Neuronal stem cell (in vitro differentiated cells): ENCODE data around the gene RNF40.
A peak's percentile ranks its signal among the peaks of the same experiment; 100 is the strongest.

Source experiments
- DNase-seq: peaks from one replicate; pipeline ENCODE4 v3.0.0-alpha.2; 2013; ENCODE audit warnings: low spot score
- H2AFZ ChIP-seq: one replicate; pipeline ENCODE4 v1.6.1; 2013; ENCODE audit warnings: mild to moderate bottlenecking, low read length, inconsistent platforms
- H2AK5ac ChIP-seq: 2 replicates; pipeline ENCODE4 v1.6.1; 2013; ENCODE audit warnings: low read depth, mild to moderate bottlenecking, inconsistent platforms, low read length, moderate library complexity, mixed read lengths
- H2BK120ac ChIP-seq: 2 replicates; pipeline ENCODE4 v1.6.1; 2013; ENCODE audit warnings: low read depth, mild to moderate bottlenecking, inconsistent platforms, low read length, moderate library complexity, mixed read lengths
- H2BK12ac ChIP-seq: one replicate; pipeline ENCODE4 v1.6.1; 2013; ENCODE audit warnings: low read length, inconsistent platforms
- H2BK15ac ChIP-seq: 2 replicates; pipeline ENCODE4 v1.6.1; 2013; ENCODE audit warnings: mild to moderate bottlenecking, low read length, inconsistent platforms, mixed read lengths
- H2BK5ac ChIP-seq: one replicate; pipeline ENCODE4 v1.6.1; 2013; ENCODE audit warnings: inconsistent platforms, mild to moderate bottlenecking, low read length, moderate library complexity
- H3K14ac ChIP-seq: one replicate; pipeline ENCODE4 v1.6.1; 2013; ENCODE audit warnings: low read length, inconsistent platforms
- H3K18ac ChIP-seq: 2 replicates; pipeline ENCODE4 v1.6.1; 2013; ENCODE audit warnings: low read length, inconsistent platforms
- H3K23ac ChIP-seq: 2 replicates; pipeline ENCODE4 v1.6.1; 2013; ENCODE audit warnings: low read depth, mild to moderate bottlenecking, mixed read lengths, low read length, inconsistent platforms; ENCODE audit not compliant: poor library complexity
- H3K27ac ChIP-seq: replicated peaks from 3 replicates; pipeline ENCODE4 v1.5.1; 2013; ENCODE audit warnings: low read length, inconsistent platforms
- H3K27me3 ChIP-seq, 3 experiments: 2 replicates each; pipeline ENCODE4 v1.6.1; 2013; ENCODE audit warnings: low read length in 3 of 3, mild to moderate bottlenecking in 2 of 3, inconsistent platforms in 1 of 3, low read depth in 1 of 3, mixed read lengths in 1 of 3, moderate library complexity in 1 of 3; ENCODE audit not compliant: control insufficient read depth in 3 of 3, insufficient read depth in 3 of 3
- H3K36me3 ChIP-seq, 2 donors: replicated peaks in 1 of 2; 2 replicates each; pipeline ENCODE4 v1.6.1; 2013; ENCODE audit warnings: low read length in 2 of 2; ENCODE audit not compliant: control insufficient read depth in 2 of 2, insufficient read depth in 2 of 2
- H3K4ac ChIP-seq: 2 replicates; pipeline ENCODE4 v1.6.1; 2013; ENCODE audit warnings: inconsistent platforms, mild to moderate bottlenecking, low read length, moderate library complexity
- H3K4me1 ChIP-seq, 2 donors: 1 replicate in 1 of 2; 2 replicates in 1 of 2; pipeline ENCODE4 v1.6.1; 2013; ENCODE audit warnings: low read length in 2 of 2, low read depth in 1 of 2; ENCODE audit not compliant: control insufficient read depth in 2 of 2, insufficient read depth in 1 of 2
- H3K4me2 ChIP-seq: one replicate; pipeline ENCODE4 v1.6.1; 2013; ENCODE audit warnings: mild to moderate bottlenecking, low read length, inconsistent platforms; ENCODE audit not compliant: insufficient read depth, poor library complexity, severe bottlenecking
- H3K4me3 ChIP-seq, 2 donors: 2 replicates each; pipeline ENCODE4 v1.5.1; 2013; ENCODE audit warnings: low read length in 2 of 2, mild to moderate bottlenecking in 2 of 2, inconsistent platforms in 1 of 2, moderate library complexity in 1 of 2
- H3K79me1 ChIP-seq: one replicate; pipeline ENCODE4 v1.6.1; 2013; ENCODE audit warnings: low read depth, mild to moderate bottlenecking, inconsistent platforms, low read length, moderate library complexity
- H3K9ac ChIP-seq: one replicate; pipeline ENCODE4 v1.6.1; 2013; ENCODE audit warnings: mild to moderate bottlenecking, low read depth, low read length, inconsistent platforms; ENCODE audit not compliant: poor library complexity
- H3K9me3 ChIP-seq, 2 donors: replicated peaks in 1 of 2; 2 replicates each; pipeline versions ENCODE3 to v1.6.1; 2013; ENCODE audit warnings: low read length in 2 of 2, mild to moderate bottlenecking in 2 of 2, inconsistent platforms in 1 of 2, low read depth in 1 of 2, mixed read lengths in 1 of 2, moderate library complexity in 1 of 2; ENCODE audit not compliant: control insufficient read depth in 2 of 2, insufficient read depth in 1 of 2
- H4K8ac ChIP-seq: one replicate; pipeline ENCODE4 v1.6.1; 2013; ENCODE audit warnings: low read depth, mild to moderate bottlenecking, inconsistent platforms, low read length, moderate library complexity
- H4K91ac ChIP-seq: one replicate; pipeline ENCODE4 v1.6.1; 2013; ENCODE audit warnings: low read length, low read depth, mild to moderate bottlenecking, inconsistent platforms; ENCODE audit not compliant: poor library complexity
- WGBS, 2 donors: extraction: QIAGEN DNeasy Blood & Tissue Kit; methylation state at CpG; one replicate each; pipeline ENCODE4 v1.1.7; 2013; ENCODE audit warnings: missing lambda C conversion rate in 2 of 2, mixed read lengths in 1 of 2; ENCODE audit not compliant: insufficient read length in 2 of 2, insufficient replicate concordance in 1 of 2; ENCODE audit errors: extremely low coverage in 2 of 2; 5-methylcytosine and 5-hydroxymethylcytosine counted together

RNF40 gene

DNA sequence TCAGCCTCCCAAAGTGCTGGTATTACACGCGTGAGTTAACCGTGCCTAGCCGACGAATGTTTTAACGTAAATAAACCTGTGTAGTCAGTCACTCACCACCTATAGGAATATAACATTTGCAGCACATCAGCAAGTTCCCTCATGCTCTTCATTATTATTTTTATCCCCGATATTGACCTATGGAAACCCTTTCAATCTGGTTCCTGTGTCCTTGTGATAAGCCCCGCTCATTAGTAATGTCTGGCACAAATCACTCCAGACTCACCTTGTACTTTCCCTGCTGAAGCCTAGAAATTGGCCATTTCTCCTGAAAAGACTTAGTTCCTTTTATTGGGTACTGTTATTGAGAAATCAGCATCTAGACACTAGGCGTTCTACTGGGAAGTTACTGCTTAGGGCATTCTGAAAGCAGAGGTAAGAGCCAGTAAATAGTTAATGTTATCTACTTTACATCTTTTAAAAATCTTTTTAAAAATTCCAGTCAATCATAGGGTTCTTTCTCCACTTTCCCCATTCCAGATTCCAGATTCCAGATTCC, 15.4 kb upstream of the RNF40 start:
- Histone ChIP-seq H2BK5ac (no peak overlapping the region), H2AFZ (no peak overlapping the region), H3K4ac (no peak overlapping the region), H2AK5ac (no peak overlapping the region), H3K36me3 (peaks cover 15 to 56% of the 10 kb centered on the region in 2 donors), H2BK12ac (no peak overlapping the region), H3K27ac (no peak overlapping the region), H3K27me3 (no peaks in the 10 kb centered on the region), H2BK15ac (no peak overlapping the region), H3K4me3 (no peak overlapping the region), H3K4me2 (no peak overlapping the region), H3K9ac (no peak overlapping the region), H3K79me1 (peaks cover 3% of the 10 kb centered on the region), H3K9me3 (no peaks in the 10 kb centered on the region), H3K4me1 (peaks cover 0 to 2% of the 10 kb centered on the region in 2 donors), H4K91ac (no peak overlapping the region), H4K8ac (no peak overlapping the region), H2BK120ac (no peak overlapping the region), H3K23ac (no peak overlapping the region), H3K18ac (no peak overlapping the region), H3K14ac (no peak overlapping the region)
- WGBS, 2 donors = no CpG with 5 or more reads among the region's 9 CpGs
- DNase-seq = no peak

DNA sequence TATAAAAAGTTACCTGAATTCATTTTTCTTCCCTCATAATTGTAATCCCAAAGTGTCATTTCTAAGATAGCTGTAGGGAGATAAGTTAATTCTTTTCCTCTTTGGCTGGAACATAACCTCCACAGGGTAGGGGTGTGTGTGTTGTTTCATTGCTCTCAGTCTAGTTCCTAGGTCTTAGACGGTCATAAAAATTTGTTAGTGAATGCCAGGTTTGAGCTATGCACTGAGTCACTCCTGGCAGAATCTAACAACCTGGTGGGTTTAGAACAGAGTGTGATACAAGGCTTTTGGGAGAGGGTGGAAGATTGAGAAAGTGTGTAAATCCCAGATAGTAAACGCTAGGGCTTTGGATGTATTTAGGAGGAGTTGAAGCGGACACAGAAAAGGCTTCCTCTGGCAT, 14.8 kb upstream of the RNF40 start:
- Histone ChIP-seq H4K8ac (no peak overlapping the region), H2BK120ac (no peak overlapping the region), H3K27me3 (no peaks in the 10 kb centered on the region), H3K23ac (no peak overlapping the region), H2BK5ac (no peak overlapping the region), H2BK12ac (no peak overlapping the region), H3K9me3 (no peaks in the 10 kb centered on the region), H3K18ac (no peak overlapping the region), H3K27ac (no peak overlapping the region), H3K14ac (no peak overlapping the region), H3K4ac (no peak overlapping the region), H4K91ac (no peak overlapping the region), H2BK15ac (no peak overlapping the region), H3K4me3 (peak overlapping the region in 1 of 2 donors; percentile 86), H3K4me1 (peaks cover 0 to 2% of the 10 kb centered on the region in 2 donors), H3K79me1 (peaks cover 3% of the 10 kb centered on the region), H3K36me3 (peaks cover 14 to 51% of the 10 kb centered on the region in 2 donors), H2AFZ (peak overlapping the region; percentile 82), H2AK5ac (no peak overlapping the region), H3K4me2 (no peak overlapping the region), H3K9ac (no peak overlapping the region)
- WGBS, 2 donors = no CpG with 5 or more reads among the region's 3 CpGs
- no peak for DNase-seq

DNA sequence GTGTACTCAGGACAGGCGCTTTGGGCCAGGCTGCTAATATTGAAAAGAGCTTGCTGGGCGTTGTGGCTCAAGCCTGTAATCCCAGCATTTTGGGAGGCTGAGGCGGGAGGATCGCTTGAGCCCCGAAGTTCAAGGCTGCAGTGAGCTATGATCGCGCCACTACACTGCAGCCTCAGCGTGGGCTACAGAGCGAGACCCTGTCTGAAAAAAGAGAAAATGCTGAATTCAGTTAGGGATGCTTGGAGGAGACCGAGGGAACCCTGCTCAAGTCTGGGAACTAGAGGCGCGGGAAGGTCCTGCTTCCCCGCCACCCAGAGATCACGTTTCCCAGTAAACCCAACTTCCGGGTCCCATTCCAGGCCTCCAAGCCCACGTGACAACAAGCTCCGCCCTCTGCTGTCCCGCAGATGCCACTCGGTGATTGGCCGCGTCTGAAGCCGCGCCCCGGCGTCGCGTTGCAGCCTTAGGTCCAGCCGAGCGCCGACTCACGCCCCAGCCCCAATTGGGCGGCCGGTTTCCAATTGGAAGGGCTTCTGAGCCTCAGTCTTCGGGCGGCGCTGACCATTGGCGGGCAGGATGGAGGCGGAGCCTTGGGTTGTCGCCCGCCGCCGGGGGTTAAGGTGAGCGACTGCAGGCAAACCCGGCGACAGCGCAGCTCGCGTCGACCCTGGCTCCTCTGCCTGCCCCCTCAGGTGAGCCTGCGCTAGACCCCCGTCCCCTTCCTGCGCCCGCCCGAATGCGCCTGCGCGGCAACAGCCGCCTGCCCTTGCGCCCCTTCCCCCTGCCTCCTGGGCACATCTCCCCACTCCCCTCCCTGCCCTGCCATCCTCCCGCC, 14.1 kb upstream of the RNF40 start, which contains the start of gene PHKG2:
Gene PHKG2, plus strand, starts transcription at position 627 of the 835 bp plus-strand sequence. CDS start 396 bp downstream, outside the sequence.
- peak within 1 kb of the TSS; percentile 70 for H3K27ac ChIP-seq
- H3K23ac ChIP-seq = peak within 1 kb of the TSS; percentile 90
- no peak within 1 kb of the TSS for H4K8ac ChIP-seq
- H3K4me1 ChIP-seq = peaks cover 0 to 2% of the 10 kb centered on the region in 2 donors
- no peak within 1 kb of the TSS for H2AK5ac ChIP-seq
- H2BK5ac ChIP-seq = no peak within 1 kb of the TSS
- no peak within 1 kb of the TSS for H2BK120ac ChIP-seq
- H3K4ac ChIP-seq = no peak within 1 kb of the TSS
- H3K9ac ChIP-seq = peak within 1 kb of the TSS; percentile 92
- H3K18ac ChIP-seq = peak within 1 kb of the TSS; percentile 93
- DNase-seq = peak; percentile 98
- WGBS, 2 donors = no CpG with 5 or more reads among the region's 60 CpGs
- H3K9me3 ChIP-seq = no peaks in the 10 kb centered on the region
- no peak within 1 kb of the TSS for H2BK12ac ChIP-seq
- H3K14ac ChIP-seq = no peak within 1 kb of the TSS
- H3K79me1 ChIP-seq = peaks cover 3% of the 10 kb centered on the region
- peak within 1 kb of the TSS; percentile 84 to 86 for H3K4me3 ChIP-seq
- H4K91ac ChIP-seq = no peak within 1 kb of the TSS
- no peak within 1 kb of the TSS for H2BK15ac ChIP-seq
- H3K36me3 ChIP-seq = peaks cover 14 to 54% of the 10 kb centered on the region in 2 donors
- H3K4me2 ChIP-seq = peak within 1 kb of the TSS; percentile 81
- H3K27me3 ChIP-seq = no peaks in the 10 kb centered on the region
- H2AFZ ChIP-seq = peak within 1 kb of the TSS; percentile 86
